Epithelial cell of proximal tubule (primary cell): Measurements from ENCODE around the gene CRYGS. TPM values are rescaled to one million over a fixed set of nuclear protein-coding genes. Genes with fewer than 3 reads are reported as not detected.

Source experiments
- DNase-seq: peaks from one replicate; pipeline ENCODE4 v3.0.0-alpha.2; 2011; ENCODE audit warnings: low read depth
- H3K4me3 ChIP-seq: 2 replicates; pipeline ENCODE4 v1.5.1; 2011; ENCODE audit warnings: low read depth, mild to moderate bottlenecking, low read length
- total RNA-seq: library from RNA; depleted of rRNA; stranded (reverse); fragments of >200 nt; gene quantifications from 2 replicates; pipeline ENCODE4 v1.2.3, GENCODE V29; 2015
- TF ChIP-seq, protein P1 (sequence below): conservative IDR thresholded peaks from 2 replicates; pipeline ENCODE4 v1.5.1; 2012; ENCODE audit warnings: low read depth, mild to moderate bottlenecking, low read length

The CRYGS gene
- total RNA-seq, 1 donor from 2014 or later = not detected

GRCh38 chr3:186496016-186496415, 48.2 kb downstream of the CRYGS start:
- DNase-seq = no peak
- no peak overlapping the region for H3K4me3 ChIP-seq
- TF ChIP-seq, protein P1, sequence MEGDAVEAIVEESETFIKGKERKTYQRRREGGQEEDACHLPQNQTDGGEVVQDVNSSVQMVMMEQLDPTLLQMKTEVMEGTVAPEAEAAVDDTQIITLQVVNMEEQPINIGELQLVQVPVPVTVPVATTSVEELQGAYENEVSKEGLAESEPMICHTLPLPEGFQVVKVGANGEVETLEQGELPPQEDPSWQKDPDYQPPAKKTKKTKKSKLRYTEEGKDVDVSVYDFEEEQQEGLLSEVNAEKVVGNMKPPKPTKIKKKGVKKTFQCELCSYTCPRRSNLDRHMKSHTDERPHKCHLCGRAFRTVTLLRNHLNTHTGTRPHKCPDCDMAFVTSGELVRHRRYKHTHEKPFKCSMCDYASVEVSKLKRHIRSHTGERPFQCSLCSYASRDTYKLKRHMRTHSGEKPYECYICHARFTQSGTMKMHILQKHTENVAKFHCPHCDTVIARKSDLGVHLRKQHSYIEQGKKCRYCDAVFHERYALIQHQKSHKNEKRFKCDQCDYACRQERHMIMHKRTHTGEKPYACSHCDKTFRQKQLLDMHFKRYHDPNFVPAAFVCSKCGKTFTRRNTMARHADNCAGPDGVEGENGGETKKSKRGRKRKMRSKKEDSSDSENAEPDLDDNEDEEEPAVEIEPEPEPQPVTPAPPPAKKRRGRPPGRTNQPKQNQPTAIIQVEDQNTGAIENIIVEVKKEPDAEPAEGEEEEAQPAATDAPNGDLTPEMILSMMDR = no peak

GRCh38 chr3:186493525-186494255, 50.5 kb downstream of the CRYGS start:
- no peak for DNase-seq
- TF ChIP-seq, protein P1 = no peak
- no peak overlapping the region for H3K4me3 ChIP-seq

- H3K4me3 ChIP-seq = no peak overlapping the region
- TF ChIP-seq, protein P1 = no peak
- no peak for DNase-seq
Observed at GRCh38 chr3:186492385-186492984, 51.7 kb downstream of the CRYGS start.

GRCh38 chr3:186489507-186489906, 54.7 kb downstream of the CRYGS start:
- TF ChIP-seq, protein P1 = no peak
- no peak overlapping the region for H3K4me3 ChIP-seq
- no peak for DNase-seq

Other genes starting within 250 kb of the CRYGS start
- 0.14 and 1.0 TPM in 2 replicates for gene DGKG, start 182.1 kb downstream of the CRYGS start, total RNA-seq
- gene TBCCD1, start 23.0 kb upstream of the CRYGS start, total RNA-seq = 10.8 and 14.9 TPM in 2 replicates
- 76.7 and 96.3 TPM in 2 replicates for gene DNAJB11, start 26.3 kb upstream of the CRYGS start, total RNA-seq
- gene AHSG, start 68.7 kb upstream of the CRYGS start, total RNA-seq = not detected in 2 replicates
- gene FETUB, start 96.0 kb upstream of the CRYGS start, total RNA-seq = 0.36 TPM in 1 of 2 replicates, not detected in the other
- gene HRG, start 121.6 kb upstream of the CRYGS start, total RNA-seq = not detected in 2 replicates
- not detected in 2 replicates for gene KNG1, start 173.0 kb upstream of the CRYGS start, total RNA-seq
- 192 and 366 TPM in 2 replicates for gene EIF4A2, start 239.2 kb upstream of the CRYGS start, total RNA-seq